K562 (cell line): ENCODE results near the gene CXCR5. TPM values are rescaled to one million over a fixed set of nuclear protein-coding genes. Genes with fewer than 3 reads are reported as not detected.

ENCODE experiments used
- CHCHD3 ChIP-seq: fragments of 250-450 bp; sonication (Bioruptor Pico); IDR thresholded peaks from 2 replicates; pipeline ENCODE4 v2.1.2; 2022; ENCODE audit warnings: mild to moderate bottlenecking
- CREM ChIP-seq: IDR thresholded peaks from 2 replicates; pipeline ENCODE4 v1.6.1; 2014; ENCODE audit warnings: antibody characterized with exemption, low read depth
- CTBP1 ChIP-seq: fragments of 450-650 bp; IDR thresholded peaks from 2 replicates; pipeline ENCODE4 v1.6.1; 2016; ENCODE audit warnings: borderline replicate concordance
- CXXC5 ChIP-seq: fragments of 250-450 bp; sonication (Bioruptor Pico); IDR thresholded peaks from 2 replicates; pipeline ENCODE4 v1.8.0; 2022; ENCODE audit warnings: inconsistent platforms, mild to moderate bottlenecking, moderate library complexity
- GTF2E2 ChIP-seq: fragments of 200-800 bp; sonication (Bioruptor generic); IDR thresholded peaks from 2 replicates; pipeline ENCODE4 v1.6.1; 2016; ENCODE audit warnings: missing genetic modification characterization, missing compliant biosample characterization
- HNRNPLL ChIP-seq: fragments of 200-400 bp; formaldehyde crosslinking; IDR thresholded peaks from 2 replicates; pipeline ENCODE4 v1.6.1; 2017; ENCODE audit warnings: low read length, low read depth, mild to moderate bottlenecking; ENCODE audit not compliant: poor library complexity, severe bottlenecking
- KDM1A ChIP-seq, 2 experiments: fragments of 450-650 bp; IDR thresholded peaks; 2 replicates each; pipeline ENCODE4 v1.6.1; 2016; ENCODE audit warnings: mild to moderate bottlenecking in 2 of 2
- KDM2B ChIP-seq: fragments of 250-450 bp; sonication (Bioruptor Pico); IDR thresholded peaks from 2 replicates; pipeline ENCODE4 v1.8.0; 2021; ENCODE audit warnings: mild to moderate bottlenecking, moderate library complexity
- LCOR ChIP-seq: sonication (generic); formaldehyde crosslinking; IDR thresholded peaks from 2 replicates; pipeline ENCODE4 v1.8.0; 2022; ENCODE audit warnings: mild to moderate bottlenecking, missing genetic modification reagents
- NR4A1 ChIP-seq, 2 experiments: fragments of 250-450 bp in 1 of 2; fragments of 450-650 bp in 1 of 2; sonication (Bioruptor Pico) in 1 of 2; IDR thresholded peaks; 2 replicates each; pipeline versions ENCODE4 v1.4.0 to v1.6.1; 2016 to 2020; ENCODE audit warnings: mild to moderate bottlenecking in 2 of 2, missing compliant biosample characterization in 1 of 2, missing genetic modification characterization in 1 of 2, moderate library complexity in 1 of 2
- PRPF4 ChIP-seq: fragments of 200-400 bp; formaldehyde crosslinking; IDR thresholded peaks from one replicate; pipeline ENCODE4 v1.6.1; 2017; ENCODE audit warnings: low read length, low read depth, mild to moderate bottlenecking; ENCODE audit not compliant: insufficient read depth, poor library complexity, severe bottlenecking
- PURB ChIP-seq: sonication (generic); formaldehyde crosslinking; IDR thresholded peaks from 2 replicates; pipeline ENCODE4 v1.9.0; 2021; ENCODE audit warnings: low read depth, mild to moderate bottlenecking, missing genetic modification reagents
- SIN3B ChIP-seq: fragments of 450-650 bp; IDR thresholded peaks from 2 replicates; pipeline ENCODE4 v1.6.1; 2017; ENCODE audit warnings: low read depth, mild to moderate bottlenecking, moderate library complexity
- SMAD4 ChIP-seq: fragments of 250-450 bp; sonication (Bioruptor Pico); conservative IDR thresholded peaks from 2 replicates; pipeline ENCODE4 v1.8.0; 2021; ENCODE audit warnings: inconsistent platforms, mild to moderate bottlenecking, moderate library complexity
- TBL1XR1 ChIP-seq, 2 experiments: IDR thresholded peaks; 2 replicates each; pipeline ENCODE4 v1.6.1; 2012; ENCODE audit warnings: improper control_type of control experiment in 2 of 2, low read length in 2 of 2, mild to moderate bottlenecking in 1 of 2
- TEAD1 ChIP-seq, 2 experiments: fragments of 450-650 bp in 1 of 2; sonication (generic) in 1 of 2; formaldehyde crosslinking; IDR thresholded peaks; 2 replicates each; pipeline versions ENCODE4 v1.4.0 to v1.8.0; 2020 to 2022; ENCODE audit warnings: mild to moderate bottlenecking in 2 of 2, missing genetic modification reagents in 1 of 2
- TSC22D4 ChIP-seq: fragments of 450-650 bp; IDR thresholded peaks from 2 replicates; pipeline ENCODE4 v1.6.1; 2016; ENCODE audit warnings: missing genetic modification characterization, missing biosample characterization, control low read depth
- YY1 ChIP-seq, 3 experiments: IDR thresholded peaks; 2 replicates each; pipeline ENCODE4 v1.6.1; 2011; ENCODE audit warnings: low read length in 2 of 3, mild to moderate bottlenecking in 2 of 3, moderate library complexity in 2 of 3, borderline replicate concordance in 1 of 3, control low read depth in 1 of 3, low read depth in 1 of 3; ENCODE audit not compliant: insufficient read depth in 3 of 3, insufficient replicate concordance in 2 of 3, control insufficient read depth in 1 of 3, insufficient read length in 1 of 3; ENCODE audit errors: extremely low read depth in 1 of 3
- ZBTB17 ChIP-seq: fragments of 450-650 bp; formaldehyde crosslinking; IDR thresholded peaks from 2 replicates; pipeline ENCODE4 v1.4.0; 2020; ENCODE audit warnings: mild to moderate bottlenecking
- ZBTB8A ChIP-seq: fragments of 450-650 bp; IDR thresholded peaks from 2 replicates; pipeline ENCODE4 v1.6.1; 2018; ENCODE audit warnings: mild to moderate bottlenecking, moderate library complexity; ENCODE audit not compliant: partially characterized antibody
- ZC3H8 ChIP-seq: fragments of 450-650 bp; IDR thresholded peaks from 2 replicates; pipeline ENCODE4 v1.6.1; 2017
- ZNF212 ChIP-seq: fragments of 450-650 bp; formaldehyde crosslinking; IDR thresholded peaks from 2 replicates; pipeline ENCODE4 v1.4.0; 2020; ENCODE audit warnings: mild to moderate bottlenecking
- ZNF589 ChIP-seq: fragments of 200-800 bp; sonication (Bioruptor generic); IDR thresholded peaks from 2 replicates; pipeline ENCODE4 v1.6.1; 2016; ENCODE audit warnings: low read depth, missing genetic modification characterization, missing compliant biosample characterization
- ZNF766 ChIP-seq: fragments of 200-800 bp; sonication (Bioruptor generic); conservative IDR thresholded peaks from 2 replicates; pipeline ENCODE4 v1.6.1; 2016; ENCODE audit warnings: missing genetic modification characterization, missing compliant biosample characterization
- polyA plus RNA-seq, 8 experiments: library from polyadenylated mRNA; depleted of rRNA in 4 of 8; stranded (reverse) in 5 of 8; unstranded in 3 of 8; fragments of >200 nt; fragmentation: Nextera tagmentation in 2 of 8; fragmentation: Illumina TruSeq in 1 of 8; extraction: Ambion mirVana in 2 of 8; extraction: Trizol in 1 of 8; gene quantifications; 2 replicates each; pipeline versions ENCODE4 v1.2.1 to v1.2.3, GENCODE V29; 2011 to 2014; ENCODE audit warnings: inconsistent platforms in 1 of 8, missing spikeins in 1 of 8
- total RNA-seq, 7 experiments: library from RNA; depleted of rRNA in 6 of 7; stranded (reverse); fragments of >200 nt in 6 of 7; fragmentation: Illumina TruSeq in 2 of 7; extraction: Trizol in 2 of 7; gene quantifications; 2 replicates each; pipeline versions ENCODE4 v1.2.1 to v1.2.3, GENCODE V29; 2011 to 2021; ENCODE audit warnings: low replicate concordance in 1 of 7
- TF ChIP-seq, protein P1 (sequence below), 2 experiments: fragments of 450-650 bp; conservative IDR thresholded peaks; 2 replicates each; pipeline ENCODE4 v1.6.1; 2017; ENCODE audit warnings: mild to moderate bottlenecking in 2 of 2, moderate library complexity in 2 of 2
- TF ChIP-seq, protein P2 (sequence below), 2 experiments: fragments of 250-450 bp in 1 of 2; fragments of 450-650 bp in 1 of 2; sonication (Bioruptor Pico) in 1 of 2; IDR thresholded peaks; 2 replicates each; pipeline versions ENCODE4 v1.6.1 to v1.8.0; 2016 to 2021; ENCODE audit warnings: mild to moderate bottlenecking in 2 of 2, moderate library complexity in 2 of 2, missing compliant biosample characterization in 1 of 2, missing genetic modification characterization in 1 of 2

The CXCR5 gene
- total and polyA plus RNA-seq, 9 of the 15 experiments (the other 6 are each of a cell fraction or from before 2014, with no cell fraction given): 0.03 to 0.06 TPM; not detected in 7

DNA sequence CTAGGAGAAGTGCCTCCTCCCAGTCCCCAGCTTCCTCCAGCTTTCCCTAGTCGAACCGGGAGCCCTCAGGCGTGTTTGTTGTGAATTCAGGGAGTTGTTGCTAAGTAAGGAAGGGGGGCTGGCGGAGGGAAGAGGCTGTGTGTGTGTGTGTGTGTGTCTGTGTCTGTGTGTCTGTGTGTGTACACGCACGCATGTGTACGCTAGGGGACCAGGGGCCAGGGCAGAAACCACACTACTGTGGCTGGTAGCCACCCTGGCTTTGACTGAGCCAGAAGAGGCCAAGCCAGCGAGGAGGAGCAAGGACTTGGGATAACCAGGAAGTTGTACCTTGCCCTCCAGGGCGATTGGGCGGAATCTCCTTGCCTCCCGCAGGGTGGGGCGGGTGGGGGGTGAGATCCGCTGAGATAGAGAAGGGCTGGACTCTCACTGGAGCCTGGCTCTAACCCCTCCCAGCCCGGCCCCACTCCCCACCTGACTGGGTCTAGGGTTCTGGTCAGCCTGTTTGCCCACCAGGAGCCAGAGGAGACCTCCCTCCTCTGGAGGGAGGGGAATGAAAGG lies 34.5 kb downstream of the CXCR5 start (continued):
- TF ChIP-seq ZNF766 (no peak), CREM (0 out of 2 replicates have a peak, but pooled peaks have one; percentile 9), ZBTB8A (no peak), ZC3H8 (peak; percentile 42; the same call in 1 of the 2 replicates), KDM2B (CRISPR knock-in tag) (no peak), ZNF589 (CRISPR knock-in tag) (no peak), TSC22D4 (no peak), CHCHD3 (CRISPR knock-in tag) (no peak), PRPF4 (no peak), GTF2E2 (tag) (no peak), HNRNPLL (no peak), KDM1A (IDR thresholded peaks at IDR 0.05) (peak in 1 of 2 experiments; percentile 83; a peak in 2 of 4 replicates), SIN3B (no peak), LCOR (CRISPR knock-in tag) (no peak), SMAD4 (no peak), TEAD1 (CRISPR knock-in tag; IDR thresholded peaks at IDR 0.05) (no peak), ZNF212 (CRISPR knock-in tag) (no peak), CXXC5 (CRISPR knock-in tag) (peak; percentile 35), PURB (CRISPR knock-in tag) (no peak), TBL1XR1 (IDR thresholded peaks at IDR 0.05; ENCODE audit: low read length in 2 of 2) (no peak), NR4A1 (CRISPR knock-in tag; IDR thresholded peaks at IDR 0.05) (no peak), NR4A1 (tag; IDR thresholded peaks at IDR 0.05) (no peak; the same call in 1 of the 2 replicates), ZBTB17 (no peak), YY1 (IDR thresholded peaks at IDR 0.05; ENCODE audit: borderline replicate concordance in 1 of 3, control insufficient read depth in 1 of 3, extremely low read depth in 1 of 3, insufficient read depth in 3 of 3, insufficient read length in 1 of 3, insufficient replicate concordance in 2 of 3, low read depth in 1 of 3, low read length in 2 of 3) (no peak), CTBP1 (peak; percentile 41; the same call in 1 of the 2 replicates)
- TF ChIP-seq, protein P1, sequence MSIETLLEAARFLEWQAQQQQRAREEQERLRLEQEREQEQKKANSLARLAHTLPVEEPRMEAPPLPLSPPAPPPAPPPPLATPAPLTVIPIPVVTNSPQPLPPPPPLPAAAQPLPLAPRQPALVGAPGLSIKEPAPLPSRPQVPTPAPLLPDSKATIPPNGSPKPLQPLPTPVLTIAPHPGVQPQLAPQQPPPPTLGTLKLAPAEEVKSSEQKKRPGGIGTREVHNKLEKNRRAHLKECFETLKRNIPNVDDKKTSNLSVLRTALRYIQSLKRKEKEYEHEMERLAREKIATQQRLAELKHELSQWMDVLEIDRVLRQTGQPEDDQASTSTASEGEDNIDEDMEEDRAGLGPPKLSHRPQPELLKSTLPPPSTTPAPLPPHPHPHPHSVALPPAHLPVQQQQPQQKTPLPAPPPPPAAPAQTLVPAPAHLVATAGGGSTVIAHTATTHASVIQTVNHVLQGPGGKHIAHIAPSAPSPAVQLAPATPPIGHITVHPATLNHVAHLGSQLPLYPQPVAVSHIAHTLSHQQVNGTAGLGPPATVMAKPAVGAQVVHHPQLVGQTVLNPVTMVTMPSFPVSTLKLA (conservative IDR thresholded peaks at IDR 0.05): no peak
- TF ChIP-seq, protein P2, sequence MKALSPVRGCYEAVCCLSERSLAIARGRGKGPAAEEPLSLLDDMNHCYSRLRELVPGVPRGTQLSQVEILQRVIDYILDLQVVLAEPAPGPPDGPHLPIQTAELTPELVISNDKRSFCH (CRISPR knock-in tag; IDR thresholded peaks at IDR 0.05): no peak
- TF ChIP-seq, protein P2 (tag; IDR thresholded peaks at IDR 0.05): no peak
